ENCODE data around the gene MIA2.

Gene MIA2, protein sequence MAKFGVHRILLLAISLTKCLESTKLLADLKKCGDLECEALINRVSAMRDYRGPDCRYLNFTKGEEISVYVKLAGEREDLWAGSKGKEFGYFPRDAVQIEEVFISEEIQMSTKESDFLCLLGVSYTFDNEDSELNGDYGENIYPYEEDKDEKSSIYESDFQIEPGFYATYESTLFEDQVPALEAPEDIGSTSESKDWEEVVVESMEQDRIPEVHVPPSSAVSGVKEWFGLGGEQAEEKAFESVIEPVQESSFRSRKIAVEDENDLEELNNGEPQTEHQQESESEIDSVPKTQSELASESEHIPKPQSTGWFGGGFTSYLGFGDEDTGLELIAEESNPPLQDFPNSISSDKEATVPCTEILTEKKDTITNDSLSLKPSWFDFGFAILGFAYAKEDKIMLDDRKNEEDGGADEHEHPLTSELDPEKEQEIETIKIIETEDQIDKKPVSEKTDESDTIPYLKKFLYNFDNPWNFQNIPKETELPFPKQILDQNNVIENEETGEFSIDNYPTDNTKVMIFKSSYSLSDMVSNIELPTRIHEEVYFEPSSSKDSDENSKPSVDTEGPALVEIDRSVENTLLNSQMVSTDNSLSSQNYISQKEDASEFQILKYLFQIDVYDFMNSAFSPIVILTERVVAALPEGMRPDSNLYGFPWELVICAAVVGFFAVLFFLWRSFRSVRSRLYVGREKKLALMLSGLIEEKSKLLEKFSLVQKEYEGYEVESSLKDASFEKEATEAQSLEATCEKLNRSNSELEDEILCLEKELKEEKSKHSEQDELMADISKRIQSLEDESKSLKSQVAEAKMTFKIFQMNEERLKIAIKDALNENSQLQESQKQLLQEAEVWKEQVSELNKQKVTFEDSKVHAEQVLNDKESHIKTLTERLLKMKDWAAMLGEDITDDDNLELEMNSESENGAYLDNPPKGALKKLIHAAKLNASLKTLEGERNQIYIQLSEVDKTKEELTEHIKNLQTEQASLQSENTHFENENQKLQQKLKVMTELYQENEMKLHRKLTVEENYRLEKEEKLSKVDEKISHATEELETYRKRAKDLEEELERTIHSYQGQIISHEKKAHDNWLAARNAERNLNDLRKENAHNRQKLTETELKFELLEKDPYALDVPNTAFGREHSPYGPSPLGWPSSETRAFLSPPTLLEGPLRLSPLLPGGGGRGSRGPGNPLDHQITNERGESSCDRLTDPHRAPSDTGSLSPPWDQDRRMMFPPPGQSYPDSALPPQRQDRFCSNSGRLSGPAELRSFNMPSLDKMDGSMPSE (N-terminal part only)

GRCh38 chr14:39233680-39234326 is at the start of gene MIA2:
TSS of gene MIA2 (plus strand) at chr14:39233915. CDS start at chr14:39234115, 200 bp downstream.
- in situ Hi-C loops (cut with HindIII; ENCODE audit: low pct_ligation_motif_present, low sequenced_read_pairs) = no loop called here
- Histone ChIP-seq H3K4me3 (ENCODE audit: low read depth, low read length) (no peak within 1 kb of the TSS), H3K27me3 (replicated peaks) (no peaks in the 10 kb centered on the region), H3K36me3 (replicated peaks) (no peaks in the 10 kb centered on the region), H3K27ac (no peak within 1 kb of the TSS)
- DNase-seq = no peak
- TF ChIP-seq, protein P1, sequence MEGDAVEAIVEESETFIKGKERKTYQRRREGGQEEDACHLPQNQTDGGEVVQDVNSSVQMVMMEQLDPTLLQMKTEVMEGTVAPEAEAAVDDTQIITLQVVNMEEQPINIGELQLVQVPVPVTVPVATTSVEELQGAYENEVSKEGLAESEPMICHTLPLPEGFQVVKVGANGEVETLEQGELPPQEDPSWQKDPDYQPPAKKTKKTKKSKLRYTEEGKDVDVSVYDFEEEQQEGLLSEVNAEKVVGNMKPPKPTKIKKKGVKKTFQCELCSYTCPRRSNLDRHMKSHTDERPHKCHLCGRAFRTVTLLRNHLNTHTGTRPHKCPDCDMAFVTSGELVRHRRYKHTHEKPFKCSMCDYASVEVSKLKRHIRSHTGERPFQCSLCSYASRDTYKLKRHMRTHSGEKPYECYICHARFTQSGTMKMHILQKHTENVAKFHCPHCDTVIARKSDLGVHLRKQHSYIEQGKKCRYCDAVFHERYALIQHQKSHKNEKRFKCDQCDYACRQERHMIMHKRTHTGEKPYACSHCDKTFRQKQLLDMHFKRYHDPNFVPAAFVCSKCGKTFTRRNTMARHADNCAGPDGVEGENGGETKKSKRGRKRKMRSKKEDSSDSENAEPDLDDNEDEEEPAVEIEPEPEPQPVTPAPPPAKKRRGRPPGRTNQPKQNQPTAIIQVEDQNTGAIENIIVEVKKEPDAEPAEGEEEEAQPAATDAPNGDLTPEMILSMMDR (IDR thresholded peaks at IDR 0.05; ENCODE audit: low read depth, low read length, missing control alignments) = no peak

DNA sequence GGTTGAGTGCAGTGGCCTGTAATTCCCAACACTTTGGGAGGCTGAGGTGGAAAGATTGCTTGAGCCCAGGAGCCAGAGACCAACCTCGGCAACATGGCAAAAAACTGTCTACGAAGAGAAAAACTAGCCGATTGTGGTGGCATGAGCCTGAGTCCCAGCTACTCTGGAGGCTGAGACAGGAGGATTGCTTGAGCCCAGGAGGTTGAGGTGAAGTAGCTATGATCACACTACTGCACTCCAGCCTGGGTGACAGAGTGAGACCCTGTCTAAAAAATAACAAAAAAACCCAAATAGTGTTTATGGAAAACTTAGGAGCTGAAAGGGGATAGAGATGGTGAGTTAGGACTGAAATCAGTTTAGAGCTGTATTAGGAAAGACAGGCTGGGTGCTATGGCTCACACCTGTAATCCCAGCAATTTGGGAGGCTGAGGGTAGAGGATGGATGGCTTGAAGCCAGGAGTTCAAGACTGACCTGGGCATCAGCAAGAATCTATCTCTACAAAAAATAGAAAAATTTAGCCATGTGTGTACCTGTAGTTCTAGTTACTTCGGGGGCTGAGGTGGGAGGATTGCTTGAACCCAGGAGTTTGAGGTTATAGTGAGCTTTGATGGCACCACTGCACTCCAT is 49.0 kb upstream of the MIA2 start:
- Histone ChIP-seq H3K27ac (no peak overlapping the region), H3K36me3 (replicated peaks) (peaks cover 45% of the 10 kb centered on the region), H3K27me3 (replicated peaks) (no peaks in the 10 kb centered on the region), H3K4me3 (ENCODE audit: low read depth, low read length) (no peak overlapping the region)
- no peak for DNase-seq
- in situ Hi-C loops (cut with HindIII; ENCODE audit: low pct_ligation_motif_present, low sequenced_read_pairs) = no loop called here
- TF ChIP-seq, protein P1 (IDR thresholded peaks at IDR 0.05; ENCODE audit: low read depth, low read length, missing control alignments) = no peak

GRCh38 chr14:39185256-39186049 is 48.3 kb upstream of the MIA2 start:
- DNase-seq = no peak
- in situ Hi-C loops (cut with HindIII; ENCODE audit: low pct_ligation_motif_present, low sequenced_read_pairs) = no loop called here
- Histone ChIP-seq H3K27ac (no peak overlapping the region), H3K27me3 (replicated peaks) (no peaks in the 10 kb centered on the region), H3K4me3 (ENCODE audit: low read depth, low read length) (no peak overlapping the region), H3K36me3 (replicated peaks) (peaks cover 38% of the 10 kb centered on the region)
- TF ChIP-seq, protein P1 (IDR thresholded peaks at IDR 0.05; ENCODE audit: low read depth, low read length, missing control alignments) = no peak

DNA sequence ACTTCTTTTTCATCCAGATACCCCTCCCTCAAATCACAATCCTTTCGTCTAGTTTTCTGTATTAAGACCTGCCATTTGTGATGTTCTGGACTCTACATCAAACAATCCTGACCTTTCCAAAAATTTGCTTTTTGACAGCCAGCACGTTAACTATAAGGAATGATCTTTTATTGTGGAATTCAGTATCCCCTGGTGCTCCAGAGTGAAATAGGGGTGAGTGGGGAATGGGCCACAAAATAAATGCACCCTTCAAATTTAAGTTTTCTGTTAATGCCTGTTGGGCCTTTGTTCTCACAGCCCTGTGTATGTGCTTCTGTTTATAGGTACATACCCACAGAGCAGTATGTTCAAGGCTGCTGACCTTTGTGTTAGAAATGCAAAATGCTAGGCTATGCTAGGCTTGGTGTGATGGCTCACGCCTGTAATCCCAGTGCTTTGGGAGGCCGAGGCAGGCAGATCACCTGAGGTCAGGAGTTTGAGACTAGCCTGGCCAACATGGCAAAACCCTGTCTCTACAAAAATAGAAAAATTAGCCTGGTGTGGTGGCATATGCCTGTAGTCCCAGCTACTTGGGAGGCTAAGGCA is 46.7 kb upstream of the MIA2 start:
- Histone ChIP-seq H3K4me3 (ENCODE audit: low read depth, low read length) (no peak overlapping the region), H3K36me3 (replicated peaks) (peaks cover 24% of the 10 kb centered on the region), H3K27me3 (replicated peaks) (no peaks in the 10 kb centered on the region), H3K27ac (no peak overlapping the region)
- TF ChIP-seq, protein P1 (IDR thresholded peaks at IDR 0.05; ENCODE audit: low read depth, low read length, missing control alignments) = no peak
- in situ Hi-C loops (cut with HindIII; ENCODE audit: low pct_ligation_motif_present, low sequenced_read_pairs) = no loop called here
- no peak for DNase-seq
